GM12801 (cell line): ENCODE data around the gene NKAIN2.

ENCODE experiments used
- TF ChIP-seq, protein P1 (sequence below): IDR thresholded peaks from one replicate; pipeline ENCODE4 v1.5.1; 2011; ENCODE audit warnings: control low read depth; ENCODE audit not compliant: insufficient read length; ENCODE audit errors: extremely low read depth

The NKAIN2 gene

DNA sequence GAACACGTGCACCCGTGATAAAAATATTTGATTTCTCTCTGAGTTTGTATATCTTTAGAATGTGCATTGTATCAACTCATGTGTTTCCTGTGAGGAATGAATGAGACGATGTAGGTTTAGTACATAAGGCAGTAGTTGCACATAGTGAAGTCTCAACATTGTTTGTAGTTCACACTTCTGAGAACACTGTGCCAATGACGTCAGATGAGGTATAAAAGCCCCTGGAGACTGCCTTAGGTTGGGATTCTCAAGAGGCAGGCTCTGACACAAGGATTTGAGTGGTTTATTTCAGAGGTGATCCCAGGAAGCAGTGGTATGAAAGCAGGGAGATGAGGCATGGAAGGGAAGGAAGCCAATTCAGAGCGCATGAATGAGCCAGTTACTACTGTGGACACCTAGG, 2.6 kb upstream of the NKAIN2 start:
- TF ChIP-seq, protein P1, sequence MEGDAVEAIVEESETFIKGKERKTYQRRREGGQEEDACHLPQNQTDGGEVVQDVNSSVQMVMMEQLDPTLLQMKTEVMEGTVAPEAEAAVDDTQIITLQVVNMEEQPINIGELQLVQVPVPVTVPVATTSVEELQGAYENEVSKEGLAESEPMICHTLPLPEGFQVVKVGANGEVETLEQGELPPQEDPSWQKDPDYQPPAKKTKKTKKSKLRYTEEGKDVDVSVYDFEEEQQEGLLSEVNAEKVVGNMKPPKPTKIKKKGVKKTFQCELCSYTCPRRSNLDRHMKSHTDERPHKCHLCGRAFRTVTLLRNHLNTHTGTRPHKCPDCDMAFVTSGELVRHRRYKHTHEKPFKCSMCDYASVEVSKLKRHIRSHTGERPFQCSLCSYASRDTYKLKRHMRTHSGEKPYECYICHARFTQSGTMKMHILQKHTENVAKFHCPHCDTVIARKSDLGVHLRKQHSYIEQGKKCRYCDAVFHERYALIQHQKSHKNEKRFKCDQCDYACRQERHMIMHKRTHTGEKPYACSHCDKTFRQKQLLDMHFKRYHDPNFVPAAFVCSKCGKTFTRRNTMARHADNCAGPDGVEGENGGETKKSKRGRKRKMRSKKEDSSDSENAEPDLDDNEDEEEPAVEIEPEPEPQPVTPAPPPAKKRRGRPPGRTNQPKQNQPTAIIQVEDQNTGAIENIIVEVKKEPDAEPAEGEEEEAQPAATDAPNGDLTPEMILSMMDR, result no peak

DNA sequence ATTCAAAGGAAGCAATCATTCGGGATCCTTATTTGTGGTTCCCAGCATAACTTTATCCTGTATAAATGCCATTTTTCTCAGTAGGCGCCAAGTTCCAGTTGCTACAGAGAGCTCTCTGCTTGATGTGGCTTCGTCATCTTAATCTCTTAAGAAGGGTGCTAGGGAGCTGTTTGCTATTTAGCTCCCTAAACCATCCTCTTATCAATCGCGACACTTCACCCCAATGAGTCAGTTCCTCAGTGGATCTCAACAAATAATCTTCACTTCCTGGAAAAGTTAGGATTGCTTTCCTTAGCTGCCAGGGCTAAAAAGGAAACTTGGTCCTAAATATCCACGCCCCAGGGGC, 1.3 kb upstream of the NKAIN2 start:
- TF ChIP-seq, protein P1, result no peak

DNA sequence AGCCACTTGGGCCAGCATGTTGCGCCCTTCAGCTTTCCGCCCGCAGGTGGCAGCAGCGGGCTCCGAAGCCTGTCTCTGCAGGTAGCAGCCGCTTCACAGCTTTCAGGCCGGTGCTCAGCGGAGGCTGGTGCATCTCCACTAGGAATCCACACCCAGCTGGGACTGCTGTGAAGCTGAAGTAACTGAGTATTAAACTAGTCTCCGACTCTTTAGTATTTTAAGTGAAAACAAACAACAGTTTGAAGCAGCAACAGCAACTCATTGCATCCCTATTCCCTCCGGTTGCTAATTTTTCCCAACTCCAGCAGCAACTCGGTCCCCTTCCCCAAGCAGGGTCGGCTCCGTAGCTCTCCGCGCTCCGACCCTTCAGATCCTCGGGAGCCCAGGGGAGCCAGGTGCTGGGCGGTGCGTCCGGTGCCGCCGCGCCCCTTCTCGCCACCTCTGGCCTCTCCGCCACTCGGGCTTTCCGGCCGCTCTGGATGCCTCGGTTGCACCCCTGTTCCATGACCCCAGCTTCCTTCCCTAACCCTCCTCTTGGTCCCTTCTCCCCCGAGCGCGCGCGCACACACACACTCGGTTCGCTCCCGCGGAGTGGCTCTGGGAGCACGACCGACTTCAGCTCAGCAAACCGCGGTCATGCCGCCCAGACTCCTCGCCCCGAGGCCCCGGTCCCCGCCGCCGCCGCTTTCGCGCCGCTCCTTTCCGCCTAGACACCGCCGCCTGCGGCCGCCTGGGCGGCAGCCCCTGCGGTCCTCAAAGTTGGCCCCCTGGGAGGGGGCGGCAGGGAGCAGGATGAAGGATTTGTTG, 765 bp upstream of the NKAIN2 start:
- TF ChIP-seq, protein P1, result no peak

DNA sequence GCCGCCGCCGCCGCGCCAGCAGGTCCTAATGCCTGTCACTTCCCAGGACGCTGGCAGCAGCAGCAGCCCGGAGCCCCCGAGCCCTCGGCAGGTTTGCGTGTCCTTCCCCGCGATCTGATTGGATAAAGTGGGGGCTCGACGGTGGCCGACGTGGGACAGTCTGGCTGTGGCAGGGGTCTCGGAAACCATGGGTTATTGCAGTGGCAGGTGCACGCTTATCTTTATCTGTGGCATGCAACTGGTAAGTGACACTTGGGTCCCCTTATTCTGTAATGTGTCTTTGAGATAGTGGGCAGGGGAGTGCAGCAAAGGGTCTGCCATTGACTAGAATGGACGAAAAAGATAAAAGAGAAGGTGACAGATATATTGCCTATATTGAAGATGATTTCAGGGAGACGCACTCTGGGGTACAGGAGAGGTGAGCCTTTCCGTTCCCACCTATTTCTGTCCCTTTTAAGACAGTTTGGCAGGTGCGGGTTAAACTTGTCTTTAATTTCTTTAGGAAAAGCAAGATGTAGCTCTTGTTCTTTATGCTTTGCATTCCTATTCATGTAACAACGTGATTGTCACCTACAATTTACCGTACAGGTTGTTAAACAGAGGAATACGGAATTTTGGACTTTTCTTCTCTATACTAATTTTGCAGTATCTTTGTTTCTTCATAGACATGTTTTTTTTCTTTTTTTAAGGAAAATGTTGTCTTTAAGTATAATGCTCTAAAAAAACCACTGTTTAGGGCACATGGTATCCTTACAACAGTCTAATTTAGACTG, 535 bp downstream of the NKAIN2 start:
- TF ChIP-seq, protein P1, result no peak

DNA sequence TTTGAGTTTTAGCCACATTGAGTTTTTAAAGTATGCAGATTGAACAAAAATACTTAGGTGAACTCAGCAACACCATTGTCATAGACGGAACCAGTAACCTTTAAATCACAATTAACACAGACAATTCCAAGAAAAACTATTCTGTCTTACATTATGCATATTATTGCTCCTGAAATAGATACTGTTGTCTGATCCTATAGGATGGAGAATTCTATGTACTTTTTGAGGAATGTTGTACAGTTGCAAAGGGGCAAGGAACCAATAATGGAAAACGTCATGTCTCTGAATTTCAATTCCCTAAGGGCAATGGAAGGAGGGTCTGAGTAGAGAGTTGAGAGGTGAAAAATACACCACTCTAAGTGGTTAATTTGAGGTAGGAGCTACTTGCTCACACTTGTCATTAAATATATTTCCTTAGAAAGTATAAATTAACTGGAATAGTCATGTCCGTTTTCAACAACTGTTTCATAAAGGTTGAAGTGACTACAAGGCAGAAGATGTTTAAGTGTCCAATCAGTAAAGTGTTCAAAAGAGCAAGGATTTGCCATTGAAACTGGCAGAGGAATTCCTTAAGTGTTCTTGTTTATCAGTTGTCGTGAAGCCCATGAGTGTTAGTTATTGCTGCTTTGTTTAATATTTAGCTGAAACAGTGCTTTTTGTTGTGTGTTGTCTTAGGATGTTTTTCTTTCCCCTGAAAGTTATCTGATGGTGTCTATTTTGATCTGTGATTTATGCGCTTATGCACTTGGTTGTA, 1.3 kb downstream of the NKAIN2 start:
- TF ChIP-seq, protein P1, result no peak

DNA sequence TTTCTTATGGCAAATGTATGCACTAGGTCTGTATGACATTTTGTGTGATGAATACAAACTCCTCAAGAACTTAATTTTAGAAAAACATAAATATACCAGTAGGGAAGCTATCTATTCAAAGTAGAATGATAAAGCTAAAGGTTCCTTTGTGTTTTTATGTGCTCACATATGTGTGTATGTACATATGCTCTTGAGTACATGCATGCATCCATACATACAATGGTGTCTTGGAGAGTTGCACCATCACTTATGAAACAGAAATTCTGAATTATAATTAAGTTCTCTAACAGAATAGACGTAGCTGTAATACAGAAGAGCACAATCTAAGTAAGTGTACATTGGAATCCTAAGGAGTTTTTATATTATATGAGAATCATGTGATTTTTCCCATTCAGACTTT, 2.3 kb downstream of the NKAIN2 start:
- TF ChIP-seq, protein P1, result no peak

DNA sequence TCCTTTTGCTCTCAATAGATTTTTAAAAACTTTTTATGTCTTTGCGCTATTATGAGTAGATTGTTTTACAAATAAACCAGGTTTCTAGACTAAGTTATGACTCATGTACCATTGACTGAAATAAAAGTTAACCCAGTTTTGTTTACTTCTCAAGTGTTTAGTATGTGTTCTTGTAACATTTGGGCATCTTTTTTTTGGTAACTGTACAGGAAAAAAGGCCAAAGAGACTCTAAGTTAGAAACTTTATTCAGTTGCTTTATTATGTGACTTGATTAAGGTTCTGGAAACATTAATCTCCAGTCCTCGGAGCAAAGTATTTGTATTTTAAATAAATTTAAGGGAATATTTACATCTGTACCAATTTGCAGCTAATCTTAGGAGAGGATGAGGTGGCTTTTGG, 2.9 kb downstream of the NKAIN2 start:
- TF ChIP-seq, protein P1, result no peak
